GM13976 (cell line): ENCODE data around the gene CHRNB2.

ENCODE experiments used
- DNase-seq: peaks from one replicate; pipeline ENCODE4 v3.0.0; 2012; ENCODE audit warnings: low spot score
- CTCF ChIP-seq: IDR thresholded peaks from 2 replicates; pipeline ENCODE4 v1.5.1; 2012; ENCODE audit warnings: borderline replicate concordance, mild to moderate bottlenecking; ENCODE audit not compliant: insufficient read depth; ENCODE audit errors: extremely low read depth, missing control alignments, control extremely low read depth
- in situ Hi-C: fragments of 300-500 bp; cut with MboI; formaldehyde crosslinking; loops from one replicate; pipeline ENCODE4 v1.12.0; 2022; ENCODE audit warnings: low sequenced_read_pairs, mixed read lengths, inconsistent platforms; ENCODE audit not compliant: unreplicated experiment

Gene CHRNB2

GRCh38 chr1:154567386-154568156 lies at the start of gene CHRNB2:
Gene CHRNB2 (plus strand): TSS chr1:154567778. CDS start chr1:154568045, 267 bp downstream.
- no peak for TF ChIP-seq CTCF
- DNase-seq = peak; percentile 91
- in situ Hi-C loops = loop anchor here (25.0 kb wide), 2 partner anchors 320 to 495 kb away; partner anchors contain the start of genes ADAM15 and EFNA4

GRCh38 chr1:154519591-154519991 lies 48.0 kb upstream of the CHRNB2 start:
- in situ Hi-C loops = no loop called here
- DNase-seq = no peak
- no peak for TF ChIP-seq CTCF

- no peak for DNase-seq
- in situ Hi-C loops = no loop called here
- TF ChIP-seq CTCF = no peak
These were observed 47.2 kb upstream of the CHRNB2 start for GRCh38 chr1:154520333-154520732.

GRCh38 chr1:154521695-154522094 lies 45.9 kb upstream of the CHRNB2 start:
- DNase-seq = no peak
- in situ Hi-C loops = no loop called here
- TF ChIP-seq CTCF = no peak

- DNase-seq = no peak
- in situ Hi-C loops = no loop called here
- TF ChIP-seq CTCF = no peak
These were observed 42.7 kb upstream of the CHRNB2 start for GRCh38 chr1:154524881-154525280.

GRCh38 chr1:154527192-154527591 lies 40.4 kb upstream of the CHRNB2 start:
- in situ Hi-C loops = no loop called here
- no peak for DNase-seq
- TF ChIP-seq CTCF = no peak
